ENCODE measurements around the gene TNP2.

DNA sequence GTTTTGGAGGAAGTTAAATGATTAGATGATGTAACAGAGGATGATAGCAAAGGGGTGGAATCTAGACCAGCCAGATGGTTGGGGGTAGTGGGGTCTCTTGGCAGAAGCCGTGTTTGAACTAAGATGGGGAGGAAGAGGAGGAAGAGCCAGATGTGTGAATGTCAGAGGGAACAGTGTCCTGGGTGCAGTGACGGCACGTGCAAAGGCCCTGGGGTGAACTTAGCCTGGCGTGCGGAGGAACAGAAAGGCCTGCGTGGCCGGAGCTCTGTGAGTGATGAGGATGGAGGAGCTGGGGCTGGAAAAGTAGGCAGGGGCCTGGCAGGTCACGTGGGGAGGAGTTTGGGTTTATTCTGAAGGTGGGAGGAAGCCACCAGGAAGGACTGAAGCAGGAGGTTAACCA lies 49.7 kb upstream of the TNP2 start:
- TF ChIP-seq GATA2 (IDR thresholded peaks at IDR 0.05; ENCODE audit: low read depth, low read length) (no peak), GATA3 (IDR thresholded peaks at IDR 0.05; ENCODE audit: low read depth, low read length) (no peak)

Measured in SH-SY5Y (cell line).